Lung (tissue), 12 donors: ENCODE measurements around the gene CDC14A. TPM values are rescaled to one million over a fixed set of nuclear protein-coding genes. Genes with fewer than 3 reads are reported as not detected.

Source experiments
- ATAC-seq: fragments of 200-7000 bp; cut with Tn5 transposase; one replicate; pipeline ENCODE4 v1.9.1; 2020; ENCODE audit warnings: moderate number of reproducible peaks; ENCODE audit not compliant: insufficient read depth, low FRiP score
- DNase-seq, 3 donors: peaks; one replicate each; pipeline ENCODE4 v3.0.0-alpha.2; 2013 to 2017
- H3K27ac ChIP-seq, 2 donors: one replicate each; pipeline ENCODE4 v1.5.1; 2013; ENCODE audit warnings: mild to moderate bottlenecking in 2 of 2, moderate library complexity in 2 of 2, control low read depth in 1 of 2, inconsistent platforms in 1 of 2, low read depth in 1 of 2, low read length in 1 of 2
- H3K27me3 ChIP-seq, 3 donors: one replicate each; pipeline ENCODE4 v1.5.1; 2013; ENCODE audit warnings: low read length in 2 of 3; ENCODE audit not compliant: control insufficient read depth in 3 of 3, insufficient read depth in 3 of 3
- H3K36me3 ChIP-seq, 4 donors: one replicate each; pipeline ENCODE4 v1.5.1; 2013; ENCODE audit warnings: low read length in 4 of 4, mild to moderate bottlenecking in 1 of 4, moderate library complexity in 1 of 4; ENCODE audit not compliant: control insufficient read depth in 4 of 4, insufficient read depth in 4 of 4
- H3K4me1 ChIP-seq, 5 donors: one replicate each; pipeline ENCODE4 v1.5.1; 2013; ENCODE audit warnings: low read length in 5 of 5, mild to moderate bottlenecking in 2 of 5, moderate library complexity in 1 of 5; ENCODE audit not compliant: control insufficient read depth in 5 of 5, insufficient read depth in 5 of 5
- H3K4me3 ChIP-seq: one replicate; pipeline ENCODE4 v1.5.1; 2013; ENCODE audit warnings: mild to moderate bottlenecking, control low read depth, moderate library complexity
- H3K9ac ChIP-seq, 2 donors: one replicate each; pipeline ENCODE4 v1.5.1; 2013; ENCODE audit warnings: low read length in 2 of 2, control low read depth in 1 of 2; ENCODE audit not compliant: insufficient read depth in 1 of 2
- H3K9me3 ChIP-seq, 4 donors: one replicate each; pipeline ENCODE4 v1.5.1; 2013; ENCODE audit warnings: low read length in 3 of 4, mild to moderate bottlenecking in 1 of 4, moderate library complexity in 1 of 4; ENCODE audit not compliant: control insufficient read depth in 4 of 4, insufficient read depth in 3 of 4
- CTCF ChIP-seq: IDR thresholded peaks from 2 replicates; pipeline ENCODE4 v1.5.1; 2012; ENCODE audit warnings: mild to moderate bottlenecking; ENCODE audit errors: control extremely low read depth, extremely low read depth
- WGBS, 2 donors: extraction: QIAGEN DNeasy Blood & Tissue Kit; methylation state at CpG; one replicate each; pipeline ENCODE4 v1.1.7; 2013; 5-methylcytosine and 5-hydroxymethylcytosine counted together
- polyA plus RNA-seq, 2 donors: library from polyadenylated mRNA; stranded (reverse); fragments of 200-250 nt; gene quantifications; one replicate each; pipeline ENCODE4 v1.2.1, GENCODE V29; 2013
- total RNA-seq, 2 donors: library from RNA; depleted of rRNA in 1 of 2; stranded (reverse); fragments of >200 nt in 1 of 2; gene quantifications; one replicate each; pipeline ENCODE4 v1.2.1, GENCODE V29; 2014 to 2021
- donor health status: control.
- donor health status: control.
- donor health status: Bipolar disorder and iron deficiency.
- donor health status: healthy.
- donor health status: DM: yes; HTN: yes; CAD: no.

Gene CDC14A
- total and polyA plus RNA-seq, 4 donors = 3.6 to 45.4 (median 12.1) TPM

GRCh38 chr1:100431954-100432353, 79.6 kb downstream of the CDC14A start:
- H3K9me3 ChIP-seq = no peaks in the 10 kb centered on the region

GRCh38 chr1:100433563-100433962, 81.3 kb downstream of the CDC14A start:
- Histone ChIP-seq H3K27me3 (no peaks in the 10 kb centered on the region), H3K27ac (no peak overlapping the region), H3K9me3 (no peaks in the 10 kb centered on the region), H3K36me3 (peaks cover 0 to 3% (median under 1%) of the 10 kb centered on the region in 4 donors), H3K4me1 (peaks cover 0 to 4% (median 3%) of the 10 kb centered on the region in 5 donors), H3K4me3 (no peak overlapping the region), H3K9ac (no peak overlapping the region)
- TF ChIP-seq CTCF = no peak
- ATAC-seq (no peak), DNase-seq (no peak)
- WGBS, 2 donors = 78 to 97% methylated on average over 1 of the region's 1 CpG

More at GRCh38 chr1:100431954-100432353, 79.6 kb downstream of the CDC14A start:
- Histone ChIP-seq H3K9ac (no peak overlapping the region), H3K36me3 (peaks cover 0 to 5% (median under 1%) of the 10 kb centered on the region in 4 donors), H3K27me3 (no peaks in the 10 kb centered on the region), H3K4me1 (peaks cover 0 to 4% (median 3%) of the 10 kb centered on the region in 5 donors), H3K27ac (no peak overlapping the region), H3K4me3 (no peak overlapping the region)
- TF ChIP-seq CTCF = no peak
- DNase-seq (no peak), ATAC-seq (no peak)
- 94 to 97% methylated on average over 2 of the region's 2 CpGs for WGBS, 2 donors

GRCh38 chr1:100434831-100435230, 82.5 kb downstream of the CDC14A start:
- Histone ChIP-seq H3K4me3 (no peak overlapping the region), H3K4me1 (peaks cover 2 to 4% (median 3%) of the 10 kb centered on the region in 5 donors), H3K27ac (no peak overlapping the region), H3K27me3 (no peaks in the 10 kb centered on the region), H3K9me3 (no peaks in the 10 kb centered on the region), H3K36me3 (peaks cover 0 to 3% (median under 1%) of the 10 kb centered on the region in 4 donors), H3K9ac (no peak overlapping the region)
- 87 to 96% methylated on average over 2 of the region's 2 CpGs for WGBS, 2 donors
- no peak for TF ChIP-seq CTCF
- no peak for DNase-seq
- ATAC-seq = no peak

DNA sequence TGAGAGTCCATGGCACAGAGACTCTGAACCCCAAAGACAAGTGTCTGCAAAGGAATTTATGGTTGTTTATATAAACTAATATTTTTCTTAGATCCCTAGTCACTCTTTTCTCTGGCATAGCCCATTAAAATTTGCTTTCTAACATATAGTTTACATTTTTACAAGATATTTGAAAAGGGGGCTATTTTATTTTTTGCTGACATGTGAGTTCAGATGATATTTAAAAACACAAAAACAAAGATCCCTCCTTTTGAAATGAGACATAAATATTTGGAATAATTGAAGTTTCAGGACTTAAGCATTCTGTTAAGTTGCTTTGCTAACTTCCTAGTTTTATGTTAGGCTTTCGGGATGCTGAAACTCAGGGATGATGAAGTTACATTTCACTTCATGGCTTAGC, 86.1 kb downstream of the CDC14A start:
- Histone ChIP-seq H3K9ac (no peak overlapping the region), H3K4me1 (peaks cover 0 to 5% (median 2%) of the 10 kb centered on the region in 5 donors), H3K27ac (no peak overlapping the region), H3K27me3 (no peaks in the 10 kb centered on the region), H3K36me3 (peaks cover 0 to 3% (median under 1%) of the 10 kb centered on the region in 4 donors), H3K9me3 (no peaks in the 10 kb centered on the region), H3K4me3 (no peak overlapping the region)
- ATAC-seq (no peak), DNase-seq (no peak)
- 94 to 96% methylated on average over 1 of the region's 1 CpG for WGBS, 2 donors
- no peak for TF ChIP-seq CTCF
